H1 (cell line): ENCODE measurements around the gene CDCP1. TPM values are rescaled to one million over a fixed set of nuclear protein-coding genes. Genes with fewer than 3 reads are reported as not detected.

ENCODE experiments used
- CTCF ChIA-PET: fragments of 300-600 bp; sonication (Branson Sonifier 250); formaldehyde crosslinking; loops from one replicate; lab custom pipeline; 2021; ENCODE audit not compliant: partially characterized antibody; lab: Charles Lee
- POLR2A ChIA-PET: fragments of 300-600 bp; sonication (Branson Sonifier 250); formaldehyde crosslinking; loops from one replicate; lab custom pipeline; 2021; ENCODE audit warnings: inconsistent platforms; ENCODE audit not compliant: partially characterized antibody; lab: Charles Lee
- DNase-seq, 2 experiments: peaks; one replicate each; pipeline versions ENCODE4 v3.0.0 to v3.0.0-alpha.2; 2010 to 2022; ENCODE audit warnings: low spot score in 2 of 2, low read depth in 1 of 2, mixed read lengths in 1 of 2
- FAIRE-seq: peaks from 2 replicates; lab custom pipeline; 2011; peaks lifted over from hg19 to GRCh38; lab: Jason Lieb, UNC
- H2AFZ ChIP-seq: 2 replicates; pipeline ENCODE4 v1.8.1; 2012; ENCODE audit warnings: low read length, inconsistent platforms
- H2AK5ac ChIP-seq: 2 replicates; pipeline ENCODE4 v1.6.1; 2013; ENCODE audit warnings: low read depth, low read length
- H2BK120ac ChIP-seq: replicated peaks from 2 replicates; pipeline ENCODE3; 2013; ENCODE audit warnings: low read depth, low read length, inconsistent platforms
- H2BK12ac ChIP-seq: 2 replicates; pipeline ENCODE4 v1.6.1; 2013; ENCODE audit warnings: low read depth, low read length
- H2BK15ac ChIP-seq: 2 replicates; pipeline ENCODE4 v1.6.1; 2013; ENCODE audit warnings: low read length
- H2BK20ac ChIP-seq: 2 replicates; pipeline ENCODE4 v1.6.1; 2013; ENCODE audit warnings: low read length
- H2BK5ac ChIP-seq: 2 replicates; pipeline ENCODE4 v1.6.1; 2013; ENCODE audit warnings: low read depth, low read length
- H3K14ac ChIP-seq: 2 replicates; pipeline ENCODE4 v1.6.1; 2013; ENCODE audit warnings: inconsistent platforms; ENCODE audit not compliant: insufficient read length
- H3K18ac ChIP-seq: 2 replicates; pipeline ENCODE4 v1.6.1; 2013; ENCODE audit warnings: low read length; ENCODE audit errors: extremely low read depth
- H3K23ac ChIP-seq: 2 replicates; pipeline ENCODE4 v1.6.1; 2013; ENCODE audit warnings: inconsistent platforms; ENCODE audit not compliant: insufficient read length
- H3K23me2 ChIP-seq: 2 replicates; pipeline ENCODE4 v1.6.1; 2013; ENCODE audit warnings: low read depth, low read length
- H3K27ac ChIP-seq: 2 replicates; pipeline ENCODE4 v1.6.1; 2011; ENCODE audit warnings: low read depth, low read length, inconsistent platforms
- H3K27me3 ChIP-seq, 4 experiments: replicated peaks in 1 of 4; 1 replicate in 1 of 4; 2 replicates in 3 of 4; pipeline versions ENCODE4 v1.6.1 to v1.8.1; 2011 to 2013; ENCODE audit warnings: low read length in 3 of 4, mild to moderate bottlenecking in 3 of 4, inconsistent platforms in 2 of 4, mixed read lengths in 2 of 4, moderate library complexity in 1 of 4; ENCODE audit not compliant: control insufficient read depth in 3 of 4, insufficient read depth in 3 of 4; ENCODE audit errors: extremely low read depth in 1 of 4
- H3K36me3 ChIP-seq, 4 experiments: 2 replicates each; pipeline versions ENCODE4 v1.6.1 to v1.8.1; 2011 to 2013; ENCODE audit warnings: mild to moderate bottlenecking in 4 of 4, low read length in 3 of 4, moderate library complexity in 2 of 4, control low read depth in 1 of 4, inconsistent platforms in 1 of 4; ENCODE audit not compliant: insufficient read depth in 4 of 4, control insufficient read depth in 2 of 4
- H3K4ac ChIP-seq: replicated peaks from 2 replicates; pipeline ENCODE3; 2013; ENCODE audit warnings: low read length, low read depth, mixed read lengths, inconsistent platforms; ENCODE audit not compliant: insufficient read length
- H3K4me1 ChIP-seq, 4 experiments: replicated peaks in 1 of 4; 1 replicate in 1 of 4; 2 replicates in 3 of 4; pipeline versions ENCODE4 v1.6.1 to v1.8.1; 2011 to 2013; ENCODE audit warnings: low read length in 3 of 4, inconsistent platforms in 2 of 4, mixed read lengths in 1 of 4; ENCODE audit not compliant: insufficient read depth in 4 of 4, control insufficient read depth in 3 of 4
- H3K4me2 ChIP-seq, 2 experiments: 2 replicates each; pipeline versions ENCODE4 v1.6.1 to v1.8.1; 2011 to 2013; ENCODE audit warnings: low read depth in 2 of 2, low read length in 2 of 2, control low read depth in 1 of 2, inconsistent platforms in 1 of 2, mild to moderate bottlenecking in 1 of 2; ENCODE audit not compliant: insufficient read depth in 1 of 2
- H3K4me3 ChIP-seq, 4 experiments: fragments of 200-600, 300-600 bp in 1 of 4; sonication (generic), shearing (Covaris generic), sonication (Bioruptor Twin) in 1 of 4; 2 replicates each; pipeline versions ENCODE4 v1.5.1 to v1.8.1; 2011 to 2016; ENCODE audit warnings: low read length in 4 of 4, low read depth in 3 of 4, control low read depth in 2 of 4, inconsistent platforms in 2 of 4, mild to moderate bottlenecking in 2 of 4, mixed read lengths in 1 of 4, moderate library complexity in 1 of 4; ENCODE audit not compliant: insufficient read depth in 2 of 4; ENCODE audit errors: extremely low read depth in 1 of 4
- H3K56ac ChIP-seq: replicated peaks from 2 replicates; pipeline ENCODE3; 2013; ENCODE audit warnings: low read depth, mild to moderate bottlenecking, mixed read lengths, low read length, inconsistent platforms; ENCODE audit not compliant: insufficient read length
- H3K79me1 ChIP-seq: 2 replicates; pipeline ENCODE4 v1.6.1; 2013; ENCODE audit warnings: low read depth, low read length, control low read depth
- H3K79me2 ChIP-seq, 2 experiments: 2 replicates each; pipeline versions ENCODE4 v1.6.1 to v1.8.1; 2012 to 2013; ENCODE audit warnings: low read length in 2 of 2, mild to moderate bottlenecking in 2 of 2, inconsistent platforms in 1 of 2; ENCODE audit not compliant: insufficient read depth in 2 of 2, control insufficient read depth in 1 of 2
- H3K9ac ChIP-seq, 4 experiments: replicated peaks in 1 of 4; 1 replicate in 1 of 4; 2 replicates in 3 of 4; pipeline versions ENCODE4 v1.6.1 to v1.8.1; 2011 to 2013; ENCODE audit warnings: low read depth in 3 of 4, low read length in 3 of 4, control low read depth in 2 of 4, mild to moderate bottlenecking in 2 of 4, moderate library complexity in 2 of 4, inconsistent platforms in 1 of 4; ENCODE audit errors: extremely low read depth in 1 of 4
- H3K9me3 ChIP-seq, 2 experiments: 2 replicates each; pipeline versions ENCODE4 v1.6.1 to v1.8.1; 2012 to 2013; ENCODE audit warnings: mild to moderate bottlenecking in 2 of 2, moderate library complexity in 2 of 2, control low read depth in 1 of 2, inconsistent platforms in 1 of 2, low read depth in 1 of 2, low read length in 1 of 2, mixed read lengths in 1 of 2; ENCODE audit not compliant: insufficient read depth in 2 of 2
- H4K20me1 ChIP-seq, 2 experiments: replicated peaks in 1 of 2; 2 replicates each; pipeline versions ENCODE3 to v1.8.1; 2011 to 2013; ENCODE audit warnings: inconsistent platforms in 2 of 2, low read length in 2 of 2, mild to moderate bottlenecking in 1 of 2; ENCODE audit not compliant: insufficient read depth in 2 of 2, control insufficient read depth in 1 of 2
- H4K5ac ChIP-seq: 2 replicates; pipeline ENCODE4 v1.6.1; 2013; ENCODE audit warnings: low read length, low read depth, mixed read lengths, inconsistent platforms; ENCODE audit not compliant: insufficient read length
- H4K8ac ChIP-seq: 2 replicates; pipeline ENCODE4 v1.8.0; 2013; ENCODE audit warnings: mild to moderate bottlenecking, moderate library complexity, low read length, inconsistent platforms; ENCODE audit not compliant: insufficient read depth; ENCODE audit errors: extremely low read depth
- H4K91ac ChIP-seq: replicated peaks from 2 replicates; pipeline ENCODE3; 2013; ENCODE audit warnings: low read length, mixed read lengths, inconsistent platforms; ENCODE audit not compliant: insufficient read length
- ASH2L ChIP-seq: fragments of 200-600, 300-600 bp; sonication (generic); IDR thresholded peaks from one replicate; pipeline ENCODE4 v1.7.1; 2017; ENCODE audit warnings: low read length
- BRCA1 ChIP-seq: IDR thresholded peaks from 2 replicates; pipeline ENCODE4 v1.6.1; 2012; ENCODE audit warnings: low read depth, low read length, improper control_type of control experiment
- CBX5 ChIP-seq: fragments of 300-800, 300-1000 bp; sonication (generic); IDR thresholded peaks from 2 replicates; pipeline ENCODE4 v1.7.1; 2016; ENCODE audit warnings: antibody characterized with exemption, low read length, low read depth
- CEBPB ChIP-seq: IDR thresholded peaks from 2 replicates; pipeline ENCODE4 v1.6.1; 2012; ENCODE audit warnings: low read depth, low read length
- CREB1 ChIP-seq: IDR thresholded peaks from 2 replicates; pipeline ENCODE4 v1.6.1; 2012; ENCODE audit warnings: inconsistent platforms
- HDAC6 ChIP-seq: IDR thresholded peaks from one replicate; pipeline ENCODE4 v1.7.1; 2012; ENCODE audit warnings: low read depth, mild to moderate bottlenecking, inconsistent platforms, low read length, moderate library complexity
- POLR2AphosphoS5 ChIP-seq: IDR thresholded peaks from 2 replicates; pipeline ENCODE4 v1.6.1; 2011; ENCODE audit warnings: low read depth, low read length
- RNF2 ChIP-seq: fragments of 200-900, 300-1000 bp; sonication (generic); IDR thresholded peaks from 2 replicates; pipeline ENCODE4 v1.7.1; 2016; ENCODE audit warnings: borderline replicate concordance, low read depth, mild to moderate bottlenecking, antibody characterized with exemption, low read length; ENCODE audit not compliant: poor library complexity, severe bottlenecking; ENCODE audit errors: missing control alignments
- SAP30 ChIP-seq: fragments of 300-600 bp; sonication (generic); IDR thresholded peaks from 2 replicates; pipeline ENCODE4 v1.7.1; 2012; ENCODE audit warnings: low read length, moderate library complexity, mild to moderate bottlenecking, inconsistent platforms; ENCODE audit not compliant: insufficient read depth, insufficient replicate concordance
- SIX5 ChIP-seq: IDR thresholded peaks from 2 replicates; pipeline ENCODE4 v1.6.1; 2011; ENCODE audit warnings: mild to moderate bottlenecking, low read depth, low read length
- SP1 ChIP-seq: IDR thresholded peaks from 2 replicates; pipeline ENCODE4 v1.6.1; 2011; ENCODE audit warnings: low read depth, low read length
- SP4 ChIP-seq: IDR thresholded peaks from 2 replicates; pipeline ENCODE4 v1.6.1; 2012; ENCODE audit warnings: low read length, inconsistent platforms
- SRF ChIP-seq: IDR thresholded peaks from 2 replicates; pipeline ENCODE4 v1.6.1; 2011; ENCODE audit warnings: mild to moderate bottlenecking, low read depth, low read length, moderate library complexity
- WGBS, 2 experiments: shearing (Covaris generic) in 1 of 2; methylation state at CpG; one replicate each; pipeline versions ENCODE4 v1.1.6 to v1.1.7; 2013 to 2015; ENCODE audit warnings: low lambda C conversion rate in 2 of 2, mixed read lengths in 2 of 2, inconsistent platforms in 1 of 2, low coverage in 1 of 2, missing lambda C conversion rate in 1 of 2; ENCODE audit not compliant: insufficient replicate concordance in 2 of 2, insufficient coverage in 1 of 2, insufficient read length in 1 of 2; ENCODE audit errors: extremely low coverage in 1 of 2, missing lambda C conversion rate in 1 of 2; 5-methylcytosine and 5-hydroxymethylcytosine counted together
- polyA plus RNA-seq, 7 experiments: library from polyadenylated mRNA; depleted of rRNA in 3 of 7; stranded (reverse) in 5 of 7; unstranded in 2 of 7; fragments of >200 nt in 5 of 7; fragments of 200-250 nt in 2 of 7; gene quantifications; 1 replicate in 5 of 7; 2 replicates in 1 of 7; 4 replicates in 1 of 7; pipeline versions ENCODE4 v1.2.1 to v1.2.3, GENCODE V29; 2011 to 2013; ENCODE audit warnings: missing spikeins in 2 of 7, mixed read lengths in 2 of 7
- total RNA-seq: library from RNA; stranded (reverse); fragmentation: NEBNext Ultra II Directional; extraction: Animal tissue kit (Norgen Biotek cat#: 25700); gene quantifications from 2 replicates; pipeline ENCODE4 v1.2.1, GENCODE V29; 2021
- TF ChIP-seq, protein P1 (sequence below): IDR thresholded peaks from 2 replicates; pipeline ENCODE4 v1.6.1; 2012; ENCODE audit warnings: low read length, inconsistent platforms

The CDCP1 gene
- total and polyA plus RNA-seq, 2 of the 8 experiments (the other 6 are each of a cell fraction or from before 2014, with no cell fraction given) = 10.0 to 23.3 TPM

DNA sequence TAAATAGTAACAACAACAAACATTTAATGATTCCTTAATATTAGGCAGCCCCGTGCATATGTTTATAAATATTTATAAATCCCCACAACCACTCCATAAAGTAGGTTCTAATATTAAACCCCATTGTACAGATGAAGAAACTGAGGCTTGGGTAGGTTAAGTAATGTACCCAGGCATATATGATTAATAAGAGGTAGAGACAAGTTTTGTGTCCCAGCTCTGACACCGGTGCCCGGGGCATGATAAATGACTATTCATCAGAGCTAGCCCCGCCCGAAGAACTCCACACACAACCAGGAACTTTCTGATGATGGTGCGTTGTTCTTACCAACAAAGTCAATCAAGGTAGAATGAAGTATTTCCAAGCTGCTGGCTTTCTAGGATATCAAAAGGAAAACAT is 19.4 kb downstream of the CDCP1 start:
- Histone ChIP-seq H3K9me3 (no peaks in the 10 kb centered on the region), H4K5ac (no peak overlapping the region), H3K79me2 (no peaks in the 10 kb centered on the region; a peak in 2 of 4 replicates), H3K36me3 (no peaks in the 10 kb centered on the region), H3K27me3 (no peaks in the 10 kb centered on the region), H3K56ac (no peak overlapping the region), H3K79me1 (peaks cover 7% of the 10 kb centered on the region), H2BK5ac (no peak overlapping the region), H2AFZ (no peak overlapping the region), H2AK5ac (no peak overlapping the region), H2BK20ac (no peak overlapping the region), H3K4me3 (no peak overlapping the region), H3K23me2 (no peaks in the 10 kb centered on the region), H3K27ac (no peak overlapping the region), H3K18ac (no peak overlapping the region), H4K91ac (no peak overlapping the region), H3K4ac (no peak overlapping the region), H2BK15ac (no peak overlapping the region), H3K14ac (no peak overlapping the region), H2BK120ac (no peak overlapping the region), H3K23ac (no peak overlapping the region), H3K4me2 (no peak overlapping the region), H3K9ac (no peak overlapping the region), H2BK12ac (no peak overlapping the region), H4K20me1 (peaks cover 2 to 4% of the 10 kb centered on the region in 2 experiments), H3K4me1 (no peaks in the 10 kb centered on the region), H4K8ac (no peak overlapping the region)
- CTCF ChIA-PET = interaction anchor here (1.4 kb wide), 1 partner anchor 88 kb away, joined by 4 read pairs; no protein-coding TSS in a partner anchor
- POLR2A ChIA-PET = interaction anchor here (1.2 kb wide), 1 partner anchor 9 kb away, joined by 3 read pairs; no protein-coding TSS in a partner anchor
- no peak for FAIRE-seq
- WGBS, 2 experiments = 94% methylated on average over 6 of the region's 6 CpGs; no CpG with 5 or more reads in 1 of the 2 experiments
- DNase-seq = no peak
- TF ChIP-seq HDAC6 (no peak), CBX5 (no peak), RNF2 (no peak), SP4 (no peak), SAP30 (no peak), ASH2L (no peak), SIX5 (no peak), CREB1 (no peak), BRCA1 (no peak), SRF (no peak), CEBPB (no peak), SP1 (no peak), POLR2AphosphoS5 (no peak)
- TF ChIP-seq, protein P1, sequence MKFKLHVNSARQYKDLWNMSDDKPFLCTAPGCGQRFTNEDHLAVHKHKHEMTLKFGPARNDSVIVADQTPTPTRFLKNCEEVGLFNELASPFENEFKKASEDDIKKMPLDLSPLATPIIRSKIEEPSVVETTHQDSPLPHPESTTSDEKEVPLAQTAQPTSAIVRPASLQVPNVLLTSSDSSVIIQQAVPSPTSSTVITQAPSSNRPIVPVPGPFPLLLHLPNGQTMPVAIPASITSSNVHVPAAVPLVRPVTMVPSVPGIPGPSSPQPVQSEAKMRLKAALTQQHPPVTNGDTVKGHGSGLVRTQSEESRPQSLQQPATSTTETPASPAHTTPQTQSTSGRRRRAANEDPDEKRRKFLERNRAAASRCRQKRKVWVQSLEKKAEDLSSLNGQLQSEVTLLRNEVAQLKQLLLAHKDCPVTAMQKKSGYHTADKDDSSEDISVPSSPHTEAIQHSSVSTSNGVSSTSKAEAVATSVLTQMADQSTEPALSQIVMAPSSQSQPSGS = no peak
